ENCODE data around the gene AMFR.

The AMFR gene

GRCh38 chr16:56425439-56425832 lies at the start of gene AMFR:
Gene AMFR, minus strand, starts transcription at chr16:56425545. Its CDS starts 218 bp downstream, at chr16:56425327.
- peak; percentile 60 for DNase-seq (ENCODE audit: low read depth, low spot score)

- DNase-seq (ENCODE audit: low read depth, low spot score) = no peak
These were observed 45.3 kb upstream of the AMFR start for GRCh38 chr16:56470666-56471065.

DNA sequence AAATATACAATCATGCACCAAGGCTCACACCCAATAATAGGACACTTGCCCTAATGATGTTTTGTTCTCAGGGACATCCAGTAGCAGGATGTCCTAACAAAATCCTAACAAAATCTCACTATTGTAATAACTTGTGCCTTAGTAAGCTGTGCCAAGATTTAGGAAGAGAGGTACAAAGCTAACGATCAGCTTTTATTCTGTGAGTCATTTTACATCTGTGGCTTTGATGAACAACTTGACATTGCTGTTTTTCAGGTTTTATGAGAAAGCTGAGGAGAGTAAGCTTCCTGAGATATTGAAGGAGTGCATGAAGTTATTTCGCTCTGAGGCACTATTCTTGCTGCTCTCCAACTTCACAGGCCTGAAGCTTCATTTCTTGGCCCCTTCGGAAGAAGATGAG lies 44.9 kb upstream of the AMFR start:
- no peak for DNase-seq (ENCODE audit: low read depth, low spot score)

DNA sequence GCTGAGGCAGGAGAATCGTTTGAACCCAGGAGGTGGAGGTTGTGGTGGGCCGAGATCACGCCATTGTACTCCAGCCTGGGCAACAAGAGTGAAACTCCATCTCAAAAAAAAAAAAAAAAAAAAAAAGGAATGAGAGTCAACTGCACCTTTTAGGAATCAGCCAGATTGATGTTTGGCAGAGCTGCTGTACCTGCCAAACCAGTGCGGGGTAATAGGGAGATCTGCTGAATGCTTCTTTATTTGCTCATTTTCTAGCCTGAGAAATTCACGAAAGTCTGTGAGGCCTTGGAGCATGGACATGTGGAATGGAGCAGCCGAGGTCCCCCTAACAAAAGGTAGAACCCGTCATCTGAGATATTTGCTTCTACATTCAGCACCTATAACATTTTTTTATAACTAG lies 44.4 kb upstream of the AMFR start:
- no peak for DNase-seq (ENCODE audit: low read depth, low spot score)

GRCh38 chr16:56468800-56469199 lies 43.5 kb upstream of the AMFR start:
- DNase-seq (ENCODE audit: low read depth, low spot score) = no peak

- no peak for DNase-seq (ENCODE audit: low read depth, low spot score)
These were observed 41.0 kb upstream of the AMFR start for GRCh38 chr16:56466344-56466743.

DNA sequence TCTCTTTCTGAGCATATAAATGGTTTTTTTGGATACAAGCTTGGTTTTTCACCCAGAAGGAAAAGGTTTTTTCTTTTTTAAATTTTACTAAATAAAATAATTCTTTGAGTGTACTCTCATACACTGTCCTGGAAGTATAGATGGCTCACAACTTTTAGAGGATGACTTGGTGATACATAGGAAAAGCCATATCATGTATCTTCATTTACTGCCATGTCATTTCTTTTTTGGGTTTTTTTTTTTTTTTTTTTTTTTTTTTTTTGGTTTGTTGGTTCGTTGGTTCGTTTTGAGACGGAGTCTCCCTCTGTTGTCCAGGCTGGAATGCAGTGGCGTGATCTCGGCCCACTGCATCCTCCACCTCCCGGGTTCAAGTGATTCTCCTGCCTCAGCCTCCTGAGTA lies 37.8 kb upstream of the AMFR start:
- DNase-seq (ENCODE audit: low read depth, low spot score) = no peak

DNA sequence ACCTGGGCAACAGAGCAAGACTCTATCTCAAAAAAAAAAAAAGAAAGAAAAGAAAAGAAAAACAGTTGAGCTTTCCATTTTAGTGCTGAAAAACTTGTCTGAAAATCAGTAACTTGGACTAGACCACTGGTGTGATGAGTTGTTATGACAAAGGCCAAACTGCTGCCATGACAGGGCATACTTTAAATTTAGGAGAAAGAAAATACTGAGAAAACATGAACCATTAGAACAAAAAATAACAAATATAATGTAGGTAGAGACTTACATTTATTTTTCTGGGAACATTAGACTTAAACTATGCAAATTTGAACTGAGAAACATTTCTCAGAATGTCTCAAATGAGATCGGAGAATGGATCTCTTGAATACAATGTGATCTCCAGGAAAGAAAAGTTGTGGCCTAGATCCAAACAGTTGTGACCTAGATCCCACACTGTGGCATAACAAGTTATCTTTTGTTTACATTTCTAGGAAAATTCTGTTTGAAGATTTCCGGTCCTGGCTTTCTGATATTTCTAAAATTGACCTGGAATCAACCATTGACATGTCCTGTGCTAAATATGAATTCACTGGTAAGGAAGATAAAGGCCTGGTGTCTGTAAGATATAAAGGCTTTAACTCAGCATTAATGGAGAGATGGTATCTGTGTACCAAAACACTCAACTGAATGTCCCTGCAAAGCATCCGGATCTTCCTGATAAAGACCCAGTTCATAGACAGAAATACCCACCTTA lies 36.9 kb upstream of the AMFR start:
- no peak for DNase-seq (ENCODE audit: low read depth, low spot score)

DNA sequence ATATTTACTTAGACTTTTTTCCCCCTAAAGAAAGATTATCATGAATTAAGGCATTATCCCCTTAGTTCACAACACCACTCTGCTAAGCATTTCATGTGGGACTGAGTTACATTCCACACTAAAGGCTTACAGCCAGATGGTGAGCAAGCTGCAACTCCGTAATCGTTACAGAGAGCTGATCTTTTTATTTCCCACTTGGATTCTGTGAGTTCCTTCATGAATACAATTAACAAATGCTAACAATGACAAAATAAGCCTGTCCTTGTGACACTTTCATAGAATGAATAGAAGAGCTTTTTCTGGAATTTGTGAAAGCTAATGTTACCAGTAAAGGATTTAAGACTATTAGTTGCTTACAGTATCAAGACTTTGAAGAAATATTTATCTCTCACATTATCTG lies 34.8 kb upstream of the AMFR start:
- DNase-seq (ENCODE audit: low read depth, low spot score) = no peak

- DNase-seq (ENCODE audit: low read depth, low spot score) = no peak
These were observed 32.7 kb upstream of the AMFR start for GRCh38 chr16:56457927-56458470.

DNA sequence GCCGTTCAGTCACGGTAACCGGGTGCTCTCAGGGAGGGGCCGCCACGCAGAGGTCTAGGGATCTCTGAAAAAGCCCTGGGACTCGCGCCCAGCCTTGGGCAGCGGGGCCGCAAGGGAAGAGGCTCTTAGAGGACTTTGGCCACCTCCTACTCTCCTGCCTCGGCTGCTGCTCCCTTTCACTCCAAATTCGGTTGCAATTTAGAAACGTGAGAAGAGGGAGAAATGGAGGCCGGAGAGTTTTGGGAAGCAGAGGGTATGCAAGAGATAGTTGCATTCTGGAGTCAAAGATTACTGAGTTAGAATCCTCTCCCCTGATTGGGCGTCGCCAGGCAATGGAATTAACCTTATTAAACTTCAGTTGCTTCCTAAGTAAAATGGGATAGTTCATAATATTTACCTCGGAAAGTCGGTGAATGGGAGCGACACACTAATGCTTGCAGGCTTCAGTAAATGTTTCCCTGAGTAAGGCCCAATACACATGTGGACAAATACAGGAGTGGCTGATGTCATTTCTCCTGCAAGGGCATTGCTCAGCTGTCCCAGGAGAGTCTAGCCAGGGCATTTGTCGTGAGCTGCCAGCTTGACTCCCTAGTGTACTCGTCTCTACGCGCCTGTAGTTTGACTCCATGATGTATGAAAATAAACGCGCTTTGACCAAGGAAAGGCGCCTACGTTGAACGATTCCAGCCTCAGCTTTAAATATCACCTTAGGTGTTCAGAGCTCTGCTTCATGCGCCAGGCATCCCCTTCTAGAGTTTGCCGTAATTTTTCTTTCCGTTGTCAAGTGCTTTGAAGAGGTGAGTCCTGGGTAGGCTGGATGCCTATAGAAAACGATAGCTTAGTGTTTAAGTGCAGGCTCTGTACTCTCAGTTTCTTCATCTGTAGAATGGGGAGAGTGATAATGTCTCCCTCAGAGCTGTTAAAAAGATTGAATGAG lies 26.7 kb upstream of the AMFR start:
- peak; percentile 47 for DNase-seq (ENCODE audit: low read depth, low spot score)

- DNase-seq (ENCODE audit: low read depth, low spot score) = peak; percentile 98
These were observed 25.8 kb upstream of the AMFR start, which contains the start of the genes NUDT21 and OGFOD1 for GRCh38 chr16:56450986-56451752. Gene NUDT21, minus strand, starts transcription at chr16:56451332. Its CDS starts 130 bp downstream, at chr16:56451202. Gene OGFOD1, plus strand, starts transcription at chr16:56451554. Its CDS starts 59 bp downstream, at chr16:56451613.

DNA sequence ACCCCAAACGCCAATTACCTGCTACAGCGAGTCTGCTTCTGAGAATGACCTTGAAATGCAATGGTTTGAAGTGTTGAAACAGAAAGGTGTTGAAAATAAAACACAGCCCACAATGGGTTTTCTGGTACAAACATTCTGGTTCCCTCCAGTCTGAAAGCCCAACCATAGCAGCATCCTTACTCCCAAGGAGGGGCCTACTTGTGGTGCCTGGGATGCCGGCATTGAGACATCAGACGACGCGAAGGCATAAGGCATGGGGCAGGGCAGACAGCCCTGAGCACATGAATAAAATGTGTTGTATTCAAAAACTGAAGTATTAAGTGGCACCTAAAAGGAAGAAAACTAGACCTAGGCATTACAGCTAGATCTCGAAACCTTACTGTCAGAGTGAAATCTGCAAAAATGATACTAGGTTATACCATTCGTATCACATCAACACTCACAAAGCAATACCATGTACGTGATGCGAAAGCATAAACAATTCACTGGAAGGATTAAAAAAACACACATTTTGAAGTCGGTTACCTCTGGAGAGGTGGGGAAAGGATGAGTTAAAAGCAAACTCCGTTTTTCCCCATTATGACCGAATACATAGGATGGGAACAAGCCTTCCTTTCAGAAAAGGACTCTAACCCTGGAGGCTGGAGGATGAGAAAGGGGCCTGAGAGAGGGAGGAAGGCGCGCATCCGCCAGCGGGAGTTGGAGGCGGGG lies 25.1 kb upstream of the AMFR start:
- peak; percentile 32 for DNase-seq (ENCODE audit: low read depth, low spot score)

DNA sequence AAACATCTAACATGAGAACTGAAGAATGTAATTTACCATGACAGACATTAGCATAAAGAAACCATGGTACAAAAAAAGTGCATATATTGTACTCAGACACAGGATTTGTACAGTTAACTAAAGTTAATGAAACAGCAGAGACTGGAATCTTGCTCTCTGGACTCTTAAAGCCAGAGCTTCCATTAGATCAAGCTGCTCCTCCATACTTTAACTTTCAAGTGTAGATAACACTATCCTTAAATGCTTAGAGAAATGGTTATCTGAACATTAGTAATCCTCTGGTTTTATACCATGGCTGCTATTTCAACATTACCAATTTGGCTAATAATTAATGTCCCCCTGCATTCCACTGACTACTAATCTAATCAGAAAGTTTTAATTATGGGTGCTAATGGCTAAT lies 22.7 kb upstream of the AMFR start:
- DNase-seq (ENCODE audit: low read depth, low spot score) = no peak

GRCh38 chr16:56447286-56447685 lies 21.9 kb upstream of the AMFR start:
- no peak for DNase-seq (ENCODE audit: low read depth, low spot score)

- no peak for DNase-seq (ENCODE audit: low read depth, low spot score)
These were observed 12.7 kb upstream of the AMFR start for GRCh38 chr16:56438038-56438437.

- no peak for DNase-seq (ENCODE audit: low read depth, low spot score)
These were observed 10.9 kb upstream of the AMFR start for GRCh38 chr16:56436258-56436657.

DNA sequence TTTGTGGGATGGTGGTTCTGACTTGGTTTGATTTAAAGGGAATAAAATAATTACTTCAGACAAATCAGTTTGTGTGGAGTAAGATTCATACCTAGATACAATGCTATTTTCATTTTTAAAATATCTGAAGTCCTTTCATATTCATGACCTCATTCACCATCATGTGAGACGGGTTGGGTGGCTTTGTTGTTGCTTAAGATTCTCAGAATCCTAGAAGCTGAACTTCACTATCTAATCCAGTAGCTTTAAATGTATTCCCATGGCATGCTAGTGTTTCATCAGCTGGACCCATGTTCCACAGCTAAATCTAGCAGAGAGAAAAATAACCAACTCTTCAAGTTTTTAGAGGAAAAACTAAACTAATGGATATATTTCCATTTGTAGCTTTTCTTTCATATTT lies 2.7 kb upstream of the AMFR start:
- DNase-seq (ENCODE audit: low read depth, low spot score) = no peak

DNA sequence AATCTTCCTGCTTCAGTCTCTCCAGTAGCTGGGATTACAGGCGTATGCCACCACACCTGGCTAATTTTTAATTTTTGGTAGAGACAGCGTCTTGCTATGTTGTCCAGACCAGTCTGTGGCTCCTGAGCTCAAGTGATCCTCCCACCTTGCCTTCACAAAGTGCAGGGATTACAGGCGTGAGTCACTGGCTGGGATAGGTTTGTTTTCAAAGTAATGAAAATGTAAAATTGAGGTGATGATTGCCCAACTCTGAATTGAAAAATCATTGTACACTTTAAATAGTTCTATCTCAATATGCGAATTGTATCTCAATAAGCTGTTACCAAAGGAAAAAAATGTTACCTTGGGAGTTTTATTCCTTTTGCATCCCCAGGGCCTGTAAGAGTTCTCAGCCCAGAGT lies 1.2 kb upstream of the AMFR start:
- DNase-seq (ENCODE audit: low read depth, low spot score) = no peak

- DNase-seq (ENCODE audit: low read depth, low spot score) = peak; percentile 38
These were observed 430 bp downstream of the AMFR start for GRCh38 chr16:56424791-56425438.

Data from ELF-1 (cell line).